HFFc6 (cell line): Measurements from ENCODE around the gene TMEM161B. TPM values are rescaled to one million over a fixed set of nuclear protein-coding genes. Genes with fewer than 3 reads are reported as not detected.

Experiments used
- DNase-seq: peaks from one replicate; pipeline ENCODE4 v3.0.0-alpha.2; 2018
- H3K27ac Mint-ChIP-seq: 2 replicates; pipeline ENCODE4 v1.8.0; 2020; ENCODE audit warnings: mild to moderate bottlenecking, mixed read lengths
- H3K27me3 Mint-ChIP-seq: 2 replicates; pipeline ENCODE4 v1.8.0; 2021; ENCODE audit warnings: mild to moderate bottlenecking, moderate library complexity, mixed read lengths; ENCODE audit not compliant: insufficient read depth
- H3K36me3 Mint-ChIP-seq: 2 replicates; pipeline ENCODE4 v1.8.0; 2021; ENCODE audit warnings: low read depth, mixed read lengths
- H3K4me1 Mint-ChIP-seq: 2 replicates; pipeline ENCODE4 v1.8.0; 2020; ENCODE audit warnings: low read depth, mixed read lengths
- H3K4me3 Mint-ChIP-seq: 2 replicates; pipeline ENCODE4 v1.8.0; 2020; ENCODE audit warnings: mild to moderate bottlenecking, moderate library complexity, mixed read lengths
- H3K9me3 Mint-ChIP-seq: 2 replicates; pipeline ENCODE4 v1.8.0; 2020; ENCODE audit warnings: mild to moderate bottlenecking, mixed read lengths
- CTCF ChIP-seq: fragments of 200-600 bp; sonication (generic); IDR thresholded peaks from 2 replicates; pipeline ENCODE4 v1.5.0; 2021; ENCODE audit warnings: antibody characterized with exemption, mild to moderate bottlenecking
- total RNA-seq, 6 experiments: library from RNA; stranded (reverse); fragmentation: NEBNext Ultra II Directional; extraction: Animal tissue kit (Norgen Biotek cat#: 25700); gene quantifications; 2 replicates in 1 of 6; 3 replicates in 5 of 6; pipeline ENCODE4 v1.2.3, GENCODE V29; 2021

TMEM161B gene
- total RNA-seq, 6 experiments from 2014 or later, result 9.0 to 12.0 (median 9.5) TPM

GRCh38 chr5:88172847-88173758, 95.5 kb downstream of the TMEM161B start:
- Mint-ChIP-seq H3K27ac (no peak overlapping the region), H3K27me3 (peaks cover 3% of the 10 kb centered on the region; the same call in 1 of the 2 replicates), H3K36me3 (no peaks in the 10 kb centered on the region), H3K4me3 (peak overlapping the region; percentile 31; the same call in 1 of the 2 replicates), H3K4me1 (no peaks in the 10 kb centered on the region), H3K9me3 (no peaks in the 10 kb centered on the region; the same call in 1 of the 2 replicates)
- TF ChIP-seq CTCF, result no peak
- no peak for DNase-seq

GRCh38 chr5:88159591-88159990, 109.1 kb downstream of the TMEM161B start:
- Mint-ChIP-seq H3K9me3 (no peaks in the 10 kb centered on the region), H3K36me3 (no peaks in the 10 kb centered on the region), H3K27me3 (no peaks in the 10 kb centered on the region; the same call in 1 of the 2 replicates), H3K27ac (no peak overlapping the region), H3K4me3 (no peak overlapping the region), H3K4me1 (no peaks in the 10 kb centered on the region)
- TF ChIP-seq CTCF, result no peak
- no peak for DNase-seq

- Mint-ChIP-seq H3K4me1 (no peaks in the 10 kb centered on the region), H3K9me3 (no peaks in the 10 kb centered on the region), H3K27ac (no peak overlapping the region), H3K27me3 (no peaks in the 10 kb centered on the region; the same call in 1 of the 2 replicates), H3K36me3 (no peaks in the 10 kb centered on the region), H3K4me3 (no peak overlapping the region)
- DNase-seq, result no peak
- no peak for TF ChIP-seq CTCF
Observed at GRCh38 chr5:88158056-88158455, 110.6 kb downstream of the TMEM161B start.

GRCh38 chr5:88154891-88155290, 113.8 kb downstream of the TMEM161B start:
- TF ChIP-seq CTCF, result no peak
- Mint-ChIP-seq H3K36me3 (no peaks in the 10 kb centered on the region), H3K27me3 (peaks cover 1% of the 10 kb centered on the region; the same call in 1 of the 2 replicates), H3K9me3 (no peaks in the 10 kb centered on the region), H3K4me1 (no peaks in the 10 kb centered on the region), H3K27ac (no peak overlapping the region), H3K4me3 (no peak overlapping the region)
- DNase-seq, result no peak

- no peaks in the 10 kb centered on the region for H3K36me3 Mint-ChIP-seq
- H3K9me3 Mint-ChIP-seq, result no peaks in the 10 kb centered on the region
- H3K27me3 Mint-ChIP-seq, result peaks cover 6% of the 10 kb centered on the region; the same call in 1 of the 2 replicates
- no peak for DNase-seq
- H3K27ac Mint-ChIP-seq, result no peak overlapping the region
- TF ChIP-seq CTCF, result no peak
- H3K4me3 Mint-ChIP-seq, result no peak overlapping the region
- no peaks in the 10 kb centered on the region for H3K4me1 Mint-ChIP-seq
Observed at GRCh38 chr5:88150747-88151146, 117.9 kb downstream of the TMEM161B start.
